ENCODE results near the gene IL18. TPM values are rescaled to one million over a fixed set of nuclear protein-coding genes. Genes with fewer than 3 reads are reported as not detected.

IL18 gene
- total and polyA plus RNA-seq, 2 of the 8 experiments (the other 6 are each of a cell fraction or from before 2014, with no cell fraction given) = 0.29 to 0.84 TPM

GRCh38 chr11:112167145-112167544 is 3.3 kb upstream of the IL18 start, which contains the start of gene TEX12:
Gene TEX12 (plus strand): TSS chr11:112167372. CDS start chr11:112169269, 1,897 bp downstream.
- H2BK5ac ChIP-seq (ENCODE audit: low read depth, low read length) = no peak within 1 kb of the TSS
- no peak within 1 kb of the TSS for H2BK20ac ChIP-seq (ENCODE audit: low read length)
- peak within 1 kb of the TSS; percentile 82; the same call in 1 of the 2 replicates for H2AFZ ChIP-seq (ENCODE audit: low read length)
- H3K9ac ChIP-seq (replicated peaks in 1 of 4; ENCODE audit: extremely low read depth in 1 of 4, low read depth in 3 of 4, low read length in 3 of 4) = no peak within 1 kb of the TSS
- no peak within 1 kb of the TSS for H2BK120ac ChIP-seq (replicated peaks; ENCODE audit: low read depth, low read length)
- DNase-seq (ENCODE audit: low read depth in 1 of 2, low spot score in 2 of 2) = no peak
- no peaks in the 10 kb centered on the region for H3K79me1 ChIP-seq (ENCODE audit: low read depth, low read length)
- no peak within 1 kb of the TSS for H4K5ac ChIP-seq (ENCODE audit: insufficient read length, low read depth, low read length)
- H3K36me3 ChIP-seq (ENCODE audit: control insufficient read depth in 2 of 4, insufficient read depth in 4 of 4, low read length in 3 of 4) = no peaks in the 10 kb centered on the region
- H2BK15ac ChIP-seq (ENCODE audit: low read length) = no peak within 1 kb of the TSS
- H3K27ac ChIP-seq (ENCODE audit: low read depth, low read length) = no peak within 1 kb of the TSS
- ChIA-PET POLR2A (ENCODE audit: partially characterized antibody) (interaction anchor here (0.9 kb wide), 1 partner anchor 13 kb away, joined by 5 read pairs; no protein-coding TSS in a partner anchor), CTCF (ENCODE audit: partially characterized antibody) (interaction anchor here (0.6 to 1.9 kb wide), 4 partner anchors 8 to 1032 kb away, joined by 3 to 4 read pairs (median 3); partner anchors contain the start of gene BCO2)
- peak within 1 kb of the TSS; percentile 73 for H4K8ac ChIP-seq (ENCODE audit: extremely low read depth, insufficient read depth, low read length)
- H4K20me1 ChIP-seq (replicated peaks in 1 of 2; ENCODE audit: control insufficient read depth in 1 of 2, insufficient read depth in 2 of 2, low read length in 2 of 2) = no peaks in the 10 kb centered on the region
- no peak within 1 kb of the TSS for H3K23ac ChIP-seq (ENCODE audit: insufficient read length)
- H4K91ac ChIP-seq (replicated peaks; ENCODE audit: insufficient read length, low read length) = peak within 1 kb of the TSS; percentile 46
- FAIRE-seq = no peak
- WGBS, 2 experiments (ENCODE audit: extremely low coverage in 1 of 2, insufficient coverage in 1 of 2, insufficient read length in 1 of 2, insufficient replicate concordance in 2 of 2, low coverage in 1 of 2, low lambda C conversion rate in 2 of 2, missing lambda C conversion rate in 1 of 2) = 88% methylated on average over 11 of the region's 25 CpGs; no CpG with 5 or more reads in 1 of the 2 experiments
- H3K14ac ChIP-seq (ENCODE audit: insufficient read length) = no peak within 1 kb of the TSS
- no peak within 1 kb of the TSS for H3K4ac ChIP-seq (replicated peaks; ENCODE audit: insufficient read length, low read depth, low read length)
- H3K56ac ChIP-seq (replicated peaks; ENCODE audit: insufficient read length, low read depth, low read length) = no peak within 1 kb of the TSS
- no peaks in the 10 kb centered on the region for H3K27me3 ChIP-seq (replicated peaks in 1 of 4; ENCODE audit: control insufficient read depth in 3 of 4, extremely low read depth in 1 of 4, insufficient read depth in 3 of 4, low read length in 3 of 4)
- no peaks in the 10 kb centered on the region for H3K23me2 ChIP-seq (ENCODE audit: low read depth, low read length)
- H2BK12ac ChIP-seq (ENCODE audit: low read depth, low read length) = no peak within 1 kb of the TSS
- H3K4me3 ChIP-seq (ENCODE audit: extremely low read depth in 1 of 4, insufficient read depth in 2 of 4, low read depth in 3 of 4, low read length in 4 of 4) = no peak within 1 kb of the TSS
- no peak within 1 kb of the TSS for H2AK5ac ChIP-seq (ENCODE audit: low read depth, low read length)
- no peak within 1 kb of the TSS for H3K4me2 ChIP-seq (ENCODE audit: insufficient read depth in 1 of 2, low read depth in 2 of 2, low read length in 2 of 2)
- TF ChIP-seq E2F6 (IDR thresholded peaks at IDR 0.05) = 0 out of 2 replicates have a peak, but pooled peaks have one; percentile 42
- no peak for TF ChIP-seq EP300 (IDR thresholded peaks at IDR 0.05; ENCODE audit: borderline replicate concordance in 1 of 2, low read depth in 2 of 2, low read length in 2 of 2)
- no peaks in the 10 kb centered on the region for H3K79me2 ChIP-seq (ENCODE audit: control insufficient read depth in 1 of 2, insufficient read depth in 2 of 2, low read length in 2 of 2)
- H3K18ac ChIP-seq (ENCODE audit: extremely low read depth, low read length) = no peak within 1 kb of the TSS
- no peaks in the 10 kb centered on the region; a peak in 2 of 7 replicates for H3K4me1 ChIP-seq (replicated peaks in 1 of 4; ENCODE audit: control insufficient read depth in 3 of 4, insufficient read depth in 4 of 4, low read length in 3 of 4)
- no peaks in the 10 kb centered on the region for H3K9me3 ChIP-seq (ENCODE audit: insufficient read depth in 2 of 2, low read depth in 1 of 2, low read length in 1 of 2)

Measured in H1 (cell line).